GM18873 (cell line): ENCODE results near the gene ARNT2.
"Not testable (repeated sequence)": the region's sequence is repeated elsewhere in the genome, so short reads cannot be mapped to it uniquely, and the experiment has no call there.

ENCODE experiments used
- ATAC-seq: cut with Tn5 transposase; IDR thresholded peaks from one replicate; pipeline ENCODE4 v1.9.1; 2021; ENCODE audit warnings: mild to moderate bottlenecking, moderate library complexity, moderate number of reproducible peaks; ENCODE audit not compliant: unreplicated experiment, low FRiP score

Gene ARNT2

GRCh38 chr15:80404057-80404760 lies at the start of gene ARNT2:
TSS of gene ARNT2 (plus strand) at chr15:80404382. CDS start at chr15:80404516, 134 bp downstream.
- ATAC-seq = no peak

GRCh38 chr15:80367094-80367493 lies 37.1 kb upstream of the ARNT2 start:
- ATAC-seq = no peak

DNA sequence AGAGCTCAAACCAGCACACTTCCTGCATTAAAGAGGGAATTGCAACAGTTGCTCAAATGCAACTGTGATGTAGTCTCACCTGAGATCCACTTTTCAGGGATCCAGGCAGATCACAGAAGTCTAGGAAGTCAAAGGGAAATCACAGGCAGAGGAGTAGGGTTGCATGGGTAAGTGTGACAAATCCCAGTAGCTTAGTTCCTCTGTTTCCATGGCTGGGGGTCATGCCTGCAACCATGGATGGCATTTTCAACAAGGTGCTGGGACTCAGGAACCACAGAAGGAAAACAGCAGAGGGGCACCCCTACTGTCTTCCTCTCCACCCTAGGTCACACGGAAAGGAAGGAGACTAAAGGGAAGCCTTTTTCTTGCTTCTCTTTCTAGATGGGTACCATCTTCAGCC lies 36.5 kb upstream of the ARNT2 start:
- no peak for ATAC-seq

DNA sequence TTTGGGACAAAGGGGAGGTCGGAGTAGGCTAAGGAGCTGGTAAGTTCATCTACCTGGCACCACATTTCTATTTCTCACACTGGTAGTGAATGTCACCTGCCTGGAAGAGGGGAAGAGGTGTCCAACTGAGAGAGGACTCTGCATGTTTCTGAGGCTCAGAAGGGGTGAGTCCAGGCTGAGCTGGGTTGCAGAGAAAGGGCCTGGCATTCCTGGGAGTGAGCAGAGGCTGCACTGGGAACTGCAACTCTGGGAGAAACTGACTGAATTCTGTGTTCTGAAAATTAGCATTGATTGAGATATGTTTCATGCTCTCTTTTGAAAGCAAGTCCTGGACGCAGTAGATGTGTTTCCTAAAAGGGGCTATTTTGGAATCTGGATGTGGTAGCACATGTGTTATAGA lies 32.3 kb upstream of the ARNT2 start:
- ATAC-seq = no peak

GRCh38 chr15:80374441-80374840 lies 29.7 kb upstream of the ARNT2 start:
- no peak for ATAC-seq

GRCh38 chr15:80375968-80376891 lies 28.0 kb upstream of the ARNT2 start:
- no peak for ATAC-seq

- ATAC-seq = no peak
Observed at GRCh38 chr15:80379693-80380092, 24.5 kb upstream of the ARNT2 start.

DNA sequence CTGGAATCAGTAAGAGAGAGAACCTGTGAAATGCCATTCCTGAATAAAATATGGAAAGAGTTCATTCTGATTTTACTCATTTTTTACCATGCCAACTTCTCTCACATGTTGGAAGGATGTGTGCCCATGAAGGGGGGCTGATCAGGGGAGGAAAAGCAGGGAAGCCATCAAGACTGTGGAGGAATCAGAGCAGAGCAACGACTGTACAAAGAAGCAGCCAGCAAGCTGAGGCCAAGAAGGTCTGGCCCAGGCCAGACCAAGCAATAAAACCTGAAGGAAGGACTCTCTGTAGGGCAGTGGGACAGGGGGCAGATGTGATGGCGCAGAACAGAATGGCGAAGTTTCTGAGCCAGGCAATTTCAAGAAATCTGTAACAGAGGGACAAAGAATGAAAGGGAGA lies 24.0 kb upstream of the ARNT2 start:
- ATAC-seq = no peak

DNA sequence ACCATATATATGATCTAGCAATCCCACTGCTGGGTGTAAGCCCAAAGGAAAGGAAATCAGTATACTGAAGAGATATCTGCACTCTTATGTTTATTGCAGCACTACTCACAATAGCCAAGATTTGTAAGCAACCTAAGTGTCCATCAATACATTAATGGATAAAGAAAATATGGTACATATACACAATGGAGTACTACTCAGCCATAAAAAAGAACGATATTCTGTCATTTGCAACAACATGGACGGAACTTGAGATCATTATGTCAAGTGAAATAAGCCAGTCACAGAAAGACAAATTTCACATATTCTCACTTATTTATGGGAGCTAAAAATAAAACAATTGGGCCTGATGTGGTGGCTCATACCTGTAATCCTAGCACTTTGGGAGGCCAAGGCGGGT lies 21.9 kb upstream of the ARNT2 start:
- ATAC-seq = no peak

GRCh38 chr15:80384432-80384831 lies 19.8 kb upstream of the ARNT2 start:
- no peak for ATAC-seq

DNA sequence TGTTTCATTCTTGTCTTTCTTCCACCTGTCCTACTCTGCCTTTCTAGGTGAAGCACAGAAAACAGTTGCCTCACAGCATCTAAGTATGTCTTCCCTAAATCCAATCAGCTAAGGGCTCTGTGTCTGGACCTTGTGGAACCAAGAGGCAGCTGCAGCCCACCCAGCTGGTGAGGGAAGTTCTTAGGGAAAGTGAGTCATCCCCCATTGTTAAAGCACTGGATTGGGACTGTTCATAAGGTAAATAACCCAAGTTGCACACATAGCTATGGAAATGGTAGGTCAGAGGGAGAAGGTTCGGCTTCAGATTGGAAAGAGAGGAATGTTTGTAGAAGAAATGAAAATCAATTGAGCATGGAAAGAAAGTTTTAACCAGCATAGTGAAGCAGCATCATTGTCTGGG lies 18.0 kb upstream of the ARNT2 start:
- no peak for ATAC-seq

- no peak for ATAC-seq
Observed at GRCh38 chr15:80388326-80388725, 15.9 kb upstream of the ARNT2 start.

- no peak for ATAC-seq
Observed at GRCh38 chr15:80389370-80389769, 14.8 kb upstream of the ARNT2 start.

DNA sequence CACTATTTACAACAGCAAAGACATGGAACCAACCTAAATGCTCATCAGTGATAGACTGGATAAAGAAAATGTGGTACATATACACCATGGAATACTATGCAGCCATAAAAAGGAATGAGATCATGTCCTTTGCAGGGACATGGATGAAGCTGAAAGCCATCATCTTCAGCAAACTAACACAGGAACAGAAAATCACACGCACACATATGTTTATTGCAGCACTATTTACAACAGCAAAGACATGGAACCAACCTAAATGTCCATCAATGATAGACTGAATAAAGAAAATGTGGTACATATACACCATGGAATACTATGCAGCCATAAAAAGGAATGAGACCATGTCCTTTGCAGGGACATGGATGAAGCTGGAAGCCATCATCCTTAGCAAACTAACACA lies 13.2 kb upstream of the ARNT2 start:
- not testable (repeated sequence) for ATAC-seq

GRCh38 chr15:80395616-80396015 lies 8.6 kb upstream of the ARNT2 start:
- no peak for ATAC-seq

DNA sequence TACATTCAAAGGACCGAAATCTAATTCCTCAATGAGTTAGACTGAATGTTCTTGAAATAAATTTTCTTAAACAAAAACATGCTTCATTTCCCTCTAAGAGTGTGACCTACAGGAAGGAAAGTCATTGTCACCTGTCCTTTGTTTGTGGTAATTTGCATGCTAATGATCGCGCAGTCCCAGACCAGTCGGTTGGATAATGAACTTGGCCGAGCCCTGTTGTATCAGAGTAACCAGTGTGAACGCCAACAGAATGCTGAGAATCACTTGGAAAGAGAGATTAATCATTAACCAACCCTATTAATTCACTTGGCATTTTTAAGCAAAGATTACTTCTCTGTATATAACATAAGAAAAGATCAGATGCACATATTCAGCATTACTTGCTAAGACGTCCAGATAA lies 8.1 kb upstream of the ARNT2 start:
- no peak for ATAC-seq

GRCh38 chr15:80399508-80399907 lies 4.7 kb upstream of the ARNT2 start:
- no peak for ATAC-seq

DNA sequence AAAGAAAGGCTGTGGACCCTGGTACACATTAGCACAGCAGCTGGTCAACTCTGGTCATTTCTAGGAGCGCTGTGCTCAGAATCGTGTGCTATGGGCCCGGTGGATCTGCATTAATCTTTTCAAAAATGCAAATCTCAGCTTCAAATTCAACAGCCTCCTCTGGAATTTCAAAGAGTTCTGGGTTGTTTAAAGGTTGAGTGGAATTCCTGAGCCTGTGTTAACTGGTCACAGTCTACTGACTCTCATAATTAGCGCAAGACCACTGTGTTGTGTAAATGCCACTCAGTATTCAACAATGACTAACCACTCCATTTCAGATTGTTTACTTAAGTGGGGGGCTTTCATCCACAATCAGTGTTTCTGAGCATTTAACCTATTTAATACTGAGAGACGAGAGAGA lies 2.7 kb upstream of the ARNT2 start:
- ATAC-seq = no peak

DNA sequence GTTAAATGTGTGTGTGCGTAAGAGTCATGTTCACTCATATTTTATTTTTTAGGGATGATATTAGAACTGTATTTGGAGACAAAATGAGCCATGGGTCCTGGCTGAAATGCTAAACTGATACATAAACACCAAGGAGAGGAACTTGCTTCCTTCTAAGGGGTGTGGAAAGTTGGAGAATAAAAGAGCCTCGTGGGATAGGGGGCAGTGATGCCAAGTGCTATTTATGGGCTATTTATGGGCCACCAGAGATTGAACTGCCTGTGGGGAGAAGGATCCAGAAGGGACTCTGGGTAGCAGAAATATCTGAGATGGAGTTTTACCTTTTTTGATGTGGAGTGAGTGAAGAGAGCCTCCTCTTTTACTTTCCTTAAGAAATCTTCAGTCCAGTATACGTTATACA lies 1.8 kb upstream of the ARNT2 start:
- no peak for ATAC-seq

GRCh38 chr15:80403712-80404056 lies 498 bp upstream of the ARNT2 start:
- no peak for ATAC-seq

GRCh38 chr15:80404761-80405553 lies 775 bp downstream of the ARNT2 start:
- ATAC-seq = no peak
